WTC11 (cell line): Measurements from ENCODE around the gene DDOST. TPM values are rescaled to one million over a fixed set of nuclear protein-coding genes. Genes with fewer than 3 reads are reported as not detected.
"Not testable (repeated sequence)": the region's sequence is repeated elsewhere in the genome, so short reads cannot be mapped to it uniquely, and the experiment has no call there.

Experiments
- ATAC-seq: fragments of 200-7000 bp; cut with Tn5 transposase; 2 replicates; pipeline ENCODE4 v1.10.0; 2021; ENCODE audit warnings: mild to moderate bottlenecking, moderate library complexity
- CTCF ChIA-PET: fragments of 300-600 bp; sonication (Branson Sonifier 250); formaldehyde crosslinking; loops from one replicate; lab custom pipeline; 2021; ENCODE audit warnings: antibody characterized with exemption; lab: Charles Lee
- POLR2A ChIA-PET: fragments of 350-600 bp; sonication (Branson Sonifier 250); formaldehyde crosslinking; loops from one replicate; lab custom pipeline; 2021; ENCODE audit warnings: antibody characterized with exemption; lab: Charles Lee
- DNase-seq: peaks from one replicate; pipeline ENCODE4 v3.0.0; 2021; ENCODE audit warnings: low spot score
- H3K27ac Mint-ChIP-seq: 2 replicates; pipeline ENCODE4 v1.8.0; 2021; ENCODE audit warnings: mixed read lengths
- H3K27me3 Mint-ChIP-seq: 2 replicates; pipeline ENCODE4 v1.8.0; 2021; ENCODE audit warnings: low read depth, mild to moderate bottlenecking, moderate library complexity, mixed read lengths
- H3K36me3 Mint-ChIP-seq: 2 replicates; pipeline ENCODE4 v1.8.0; 2021; ENCODE audit warnings: mixed read lengths
- H3K4me1 Mint-ChIP-seq: 2 replicates; pipeline ENCODE4 v1.8.0; 2022; ENCODE audit warnings: mixed read lengths
- H3K4me3 Mint-ChIP-seq: 2 replicates; pipeline ENCODE4 v1.8.0; 2021; ENCODE audit warnings: mild to moderate bottlenecking, moderate library complexity, mixed read lengths
- H3K9me3 Mint-ChIP-seq: 2 replicates; pipeline ENCODE4 v1.8.0; 2021; ENCODE audit warnings: mixed read lengths
- CTCF ChIP-seq: fragments of 200-600 bp; IDR thresholded peaks from 2 replicates; pipeline ENCODE4 v1.8.0; 2022; ENCODE audit warnings: antibody characterized with exemption
- FOXP1 ChIP-seq: sonication (generic); formaldehyde crosslinking; IDR thresholded peaks from 2 replicates; pipeline ENCODE4 v1.8.0; 2022; ENCODE audit warnings: missing genetic modification reagents, mild to moderate bottlenecking, moderate library complexity, borderline replicate concordance
- GABPB1 ChIP-seq: sonication (generic); formaldehyde crosslinking; IDR thresholded peaks from 2 replicates; pipeline ENCODE4 v1.8.1; 2023; ENCODE audit warnings: mild to moderate bottlenecking, missing genetic modification reagents
- JAZF1 ChIP-seq: fragments of 250-450 bp; sonication (Bioruptor Pico); IDR thresholded peaks from 2 replicates; pipeline ENCODE4 v1.9.0; 2021; ENCODE audit warnings: moderate library complexity, mild to moderate bottlenecking, inconsistent platforms
- JUN ChIP-seq: sonication (generic); formaldehyde crosslinking; IDR thresholded peaks from 2 replicates; pipeline ENCODE4 v1.8.0; 2023; ENCODE audit warnings: mild to moderate bottlenecking, missing genetic modification reagents
- KAT7 ChIP-seq: sonication (generic); formaldehyde crosslinking; IDR thresholded peaks from 2 replicates; pipeline ENCODE4 v1.8.1; 2023; ENCODE audit warnings: missing genetic modification reagents, mild to moderate bottlenecking, borderline replicate concordance
- NFYB ChIP-seq: sonication (generic); formaldehyde crosslinking; conservative IDR thresholded peaks from 2 replicates; pipeline ENCODE4 v1.8.0; 2022; ENCODE audit warnings: low read depth, missing genetic modification reagents
- NR2C2 ChIP-seq: sonication (generic); formaldehyde crosslinking; IDR thresholded peaks from 2 replicates; pipeline ENCODE4 v1.8.0; 2022; ENCODE audit warnings: mild to moderate bottlenecking, missing genetic modification reagents
- PREB ChIP-seq: sonication (generic); formaldehyde crosslinking; IDR thresholded peaks from 2 replicates; pipeline ENCODE4 v1.8.1; 2022; ENCODE audit warnings: mild to moderate bottlenecking, missing genetic modification reagents, moderate library complexity, borderline replicate concordance
- SMAD3 ChIP-seq: sonication (generic); formaldehyde crosslinking; IDR thresholded peaks from 2 replicates; pipeline ENCODE4 v1.8.0; 2022; ENCODE audit warnings: missing genetic modification reagents, mild to moderate bottlenecking, borderline replicate concordance
- SOX15 ChIP-seq: fragments of 250-450 bp; sonication (Bioruptor Pico); IDR thresholded peaks from 2 replicates; pipeline ENCODE4 v1.9.0; 2021; ENCODE audit warnings: mild to moderate bottlenecking
- SP1 ChIP-seq: sonication (generic); formaldehyde crosslinking; conservative IDR thresholded peaks from 2 replicates; pipeline ENCODE4 v1.8.1; 2022; ENCODE audit warnings: missing genetic modification reagents
- TP53 ChIP-seq: sonication (generic); formaldehyde crosslinking; IDR thresholded peaks from 2 replicates; pipeline ENCODE4 v1.8.1; 2023; ENCODE audit warnings: mild to moderate bottlenecking, missing genetic modification reagents
- ZNF263 ChIP-seq: sonication (generic); formaldehyde crosslinking; IDR thresholded peaks from 2 replicates; pipeline ENCODE4 v1.8.1; 2022; ENCODE audit warnings: low read depth, mild to moderate bottlenecking, moderate library complexity, missing genetic modification reagents
- ZNF281 ChIP-seq: sonication (generic); formaldehyde crosslinking; IDR thresholded peaks from 2 replicates; pipeline ENCODE4 v1.8.0; 2023; ENCODE audit warnings: mild to moderate bottlenecking, missing genetic modification reagents
- ZNF512 ChIP-seq: sonication (generic); formaldehyde crosslinking; IDR thresholded peaks from 2 replicates; pipeline ENCODE4 v1.8.1; 2022; ENCODE audit warnings: missing genetic modification reagents, borderline replicate concordance
- ZNF532 ChIP-seq: fragments of 250-450 bp; sonication (Bioruptor Pico); IDR thresholded peaks from 2 replicates; pipeline ENCODE4 v1.9.0; 2021; ENCODE audit warnings: mild to moderate bottlenecking, borderline replicate concordance
- total RNA-seq: library from RNA; stranded (reverse); gene quantifications from 3 replicates; pipeline ENCODE4 v1.2.3, GENCODE V29; 2021

The DDOST gene
- total RNA-seq, 1 experiment from 2014 or later = 300 TPM

GRCh38 chr1:20609541-20609940 is 51.6 kb downstream of the DDOST start:
- ChIA-PET POLR2A (no interaction called here), CTCF (interaction anchor here (0.5 to 2.9 kb wide), 5 partner anchors 24 to 1211 kb away, joined by 3 to 11 read pairs (median 5); no protein-coding TSS in a partner anchor)
- Mint-ChIP-seq H3K4me3 (no peak overlapping the region), H3K9me3 (no peaks in the 10 kb centered on the region), H3K27ac (no peak overlapping the region), H3K36me3 (no peaks in the 10 kb centered on the region), H3K27me3 (no peaks in the 10 kb centered on the region), H3K4me1 (peaks cover 28% of the 10 kb centered on the region)
- DNase-seq = no peak
- no peak for TF ChIP-seq NFYB (CRISPR knock-in tag)
- no peak for TF ChIP-seq ZNF263 (CRISPR knock-in tag)
- TF ChIP-seq NR2C2 = no peak
- no peak for TF ChIP-seq ZNF532 (CRISPR knock-in tag)
- TF ChIP-seq PREB (CRISPR knock-in tag) = no peak
- ATAC-seq = 0 out of 2 replicates have a peak, but pooled peaks have one; percentile 16

GRCh38 chr1:20606801-20607570 is 54.2 kb downstream of the DDOST start:
- ATAC-seq, DNase-seq, POLR2A ChIA-PET, H3K36me3 Mint-ChIP-seq, H3K27me3 Mint-ChIP-seq, H3K9me3 Mint-ChIP-seq, H3K4me1 Mint-ChIP-seq, H3K4me3 Mint-ChIP-seq, H3K27ac Mint-ChIP-seq: not testable (repeated sequence)
- CTCF ChIA-PET = interaction anchor here (0.6 to 1.9 kb wide), 5 partner anchors 27 to 56 kb away, joined by 3 to 9 read pairs (median 4); no protein-coding TSS in a partner anchor

GRCh38 chr1:20604678-20605077 is 56.5 kb downstream of the DDOST start:
- no peak for ATAC-seq
- Mint-ChIP-seq H3K27me3 (no peaks in the 10 kb centered on the region), H3K36me3 (peaks cover 3% of the 10 kb centered on the region), H3K9me3 (peaks cover 8% of the 10 kb centered on the region), H3K4me1 (peaks cover 9% of the 10 kb centered on the region)
- DNase-seq = no peak
- POLR2A ChIA-PET = no interaction called here
- no peak for TF ChIP-seq JAZF1 (CRISPR knock-in tag)
- no peak for TF ChIP-seq ZNF281 (CRISPR knock-in tag)
- TF ChIP-seq ZNF263 (CRISPR knock-in tag) = no peak
- no peak for TF ChIP-seq SP1 (CRISPR knock-in tag)
- no peak for TF ChIP-seq TP53 (CRISPR knock-in tag)
- no peak for TF ChIP-seq KAT7 (CRISPR knock-in tag)
- TF ChIP-seq SOX15 (CRISPR knock-in tag) = no peak
- no peak for TF ChIP-seq SMAD3 (CRISPR knock-in tag)
- TF ChIP-seq FOXP1 (CRISPR knock-in tag) = no peak
- TF ChIP-seq JUN (CRISPR knock-in tag) = no peak
- no peak for TF ChIP-seq GABPB1 (CRISPR knock-in tag)
- TF ChIP-seq CTCF = no peak
- no peak for TF ChIP-seq ZNF512
- TF ChIP-seq PREB (CRISPR knock-in tag) = no peak
- TF ChIP-seq, all 79 proteins: peak for 0
- Mint-ChIP-seq H3K27ac (no peak overlapping the region), H3K4me3 (no peak overlapping the region)
- CTCF ChIA-PET = no interaction called here
